Ectodermal cell (in vitro differentiated cells): ENCODE measurements around the gene CD68.
A peak's percentile ranks its signal among the peaks of the same experiment; 100 is the strongest.
"Not testable (repeated sequence)": the region's sequence is repeated elsewhere in the genome, so short reads cannot be mapped to it uniquely, and the experiment has no call there.

Source experiments
- H3K27ac ChIP-seq: 2 replicates; pipeline ENCODE4 v1.7.0; 2013; ENCODE audit warnings: mild to moderate bottlenecking, low read depth, low read length; ENCODE audit not compliant: insufficient read depth, poor library complexity, severe bottlenecking
- H3K27me3 ChIP-seq: 2 replicates; pipeline ENCODE4 v1.7.0; 2013; ENCODE audit warnings: mild to moderate bottlenecking, low read length; ENCODE audit not compliant: insufficient read depth, control insufficient read depth, poor library complexity, severe bottlenecking
- H3K36me3 ChIP-seq: one replicate; pipeline ENCODE4 v1.7.0; 2013; ENCODE audit warnings: low read length; ENCODE audit not compliant: control insufficient read depth, insufficient read depth
- H3K4me1 ChIP-seq: one replicate; pipeline ENCODE4 v1.7.0; 2013; ENCODE audit warnings: low read length; ENCODE audit not compliant: control insufficient read depth, insufficient read depth
- H3K4me3 ChIP-seq: 2 replicates; pipeline ENCODE4 v1.7.0; 2013; ENCODE audit warnings: low read depth, low read length, control low read depth; ENCODE audit not compliant: insufficient read depth
- H3K9me3 ChIP-seq: 2 replicates; pipeline ENCODE4 v1.7.0; 2013; ENCODE audit warnings: mild to moderate bottlenecking, low read length, moderate library complexity; ENCODE audit not compliant: control insufficient read depth
- WGBS, 2 experiments: methylation state at CpG; one replicate each; pipeline ENCODE4 v1.1.7; 2013; ENCODE audit warnings: missing lambda C conversion rate in 2 of 2; 5-methylcytosine and 5-hydroxymethylcytosine counted together

Gene CD68

GRCh38 chr17:7615265-7615747 lies 35.9 kb downstream of the CD68 start:
- WGBS, 2 experiments, result 19 to 21% methylated on average over 27 of the region's 28 CpGs
- Histone ChIP-seq H3K27me3 (no peaks in the 10 kb centered on the region), H3K9me3 (no peaks in the 10 kb centered on the region), H3K4me3 (peak overlapping the region; percentile 27), H3K36me3 (no peaks in the 10 kb centered on the region), H3K4me1 (peaks cover 6% of the 10 kb centered on the region), H3K27ac (peak overlapping the region; percentile 58)

- Histone ChIP-seq H3K27me3 (no peaks in the 10 kb centered on the region), H3K4me1 (peaks cover under 1% of the 10 kb centered on the region), H3K4me3 (no peak overlapping the region), H3K27ac (no peak overlapping the region), H3K9me3 (no peaks in the 10 kb centered on the region), H3K36me3 (no peaks in the 10 kb centered on the region)
- 92% methylated on average over 5 of the region's 5 CpGs for WGBS, 2 experiments
Measured at GRCh38 chr17:7618608-7619007, 39.2 kb downstream of the CD68 start.

GRCh38 chr17:7620835-7621234 lies 41.4 kb downstream of the CD68 start:
- Histone ChIP-seq H3K9me3 (no peaks in the 10 kb centered on the region), H3K4me1 (no peaks in the 10 kb centered on the region), H3K27ac (no peak overlapping the region), H3K4me3 (no peak overlapping the region), H3K36me3 (no peaks in the 10 kb centered on the region), H3K27me3 (no peaks in the 10 kb centered on the region)
- 94% methylated on average over 8 of the region's 8 CpGs for WGBS, 2 experiments

- no peaks in the 10 kb centered on the region for H3K36me3 ChIP-seq
- no peak overlapping the region for H3K4me3 ChIP-seq
- H3K9me3 ChIP-seq, result no peaks in the 10 kb centered on the region
- 89 to 90% methylated on average over 5 of the region's 5 CpGs for WGBS, 2 experiments
- no peaks in the 10 kb centered on the region for H3K27me3 ChIP-seq
- no peak overlapping the region for H3K27ac ChIP-seq
- H3K4me1 ChIP-seq, result peaks cover 7% of the 10 kb centered on the region
Measured at GRCh38 chr17:7623661-7624060, 44.2 kb downstream of the CD68 start.

GRCh38 chr17:7625749-7626148 lies 46.3 kb downstream of the CD68 start:
- H3K4me1 ChIP-seq, H3K36me3 ChIP-seq, H3K9me3 ChIP-seq, H3K4me3 ChIP-seq, H3K27ac ChIP-seq, H3K27me3 ChIP-seq: not testable (repeated sequence)
- WGBS, 2 experiments, result 96% methylated on average over 16 of the region's 16 CpGs

- Histone ChIP-seq H3K4me3 (peak overlapping the region; percentile 90), H3K4me1 (peaks cover 7% of the 10 kb centered on the region), H3K9me3 (no peaks in the 10 kb centered on the region), H3K27ac (no peak overlapping the region), H3K27me3 (no peaks in the 10 kb centered on the region), H3K36me3 (no peaks in the 10 kb centered on the region)
- 91 to 93% methylated on average over 7 of the region's 7 CpGs for WGBS, 2 experiments
Measured at GRCh38 chr17:7626307-7626706, 46.9 kb downstream of the CD68 start.

- 21 to 26% methylated on average over 6 of the region's 6 CpGs for WGBS, 2 experiments
- Histone ChIP-seq H3K4me3 (peak overlapping the region; percentile 90), H3K9me3 (no peaks in the 10 kb centered on the region), H3K36me3 (no peaks in the 10 kb centered on the region), H3K27ac (peak overlapping the region; percentile 94), H3K27me3 (no peaks in the 10 kb centered on the region), H3K4me1 (peaks cover 7% of the 10 kb centered on the region)
Measured at GRCh38 chr17:7626956-7627249, 47.5 kb downstream of the CD68 start.

- Histone ChIP-seq H3K27me3 (no peaks in the 10 kb centered on the region), H3K27ac (peak within 1 kb of the TSS; percentile 94), H3K36me3 (no peaks in the 10 kb centered on the region), H3K9me3 (no peaks in the 10 kb centered on the region), H3K4me1 (peaks cover 7% of the 10 kb centered on the region), H3K4me3 (peak within 1 kb of the TSS; percentile 90)
- WGBS, 2 experiments, result 0 to 1% methylated on average over 54 of the region's 54 CpGs
Measured at GRCh38 chr17:7627250-7628121, 48.0 kb downstream of the CD68 start, which contains the start of gene SAT2. Gene SAT2, minus strand, starts transcription at chr17:7627821. Its CDS starts 186 bp downstream, at chr17:7627635.

GRCh38 chr17:7629939-7630571 lies 50.6 kb downstream of the CD68 start, which contains the start of gene SHBG:
Gene SHBG, plus strand, starts transcription at chr17:7630135. Its CDS starts 38 bp downstream, at chr17:7630173.
- WGBS, 2 experiments, result 86% methylated on average over 13 of the region's 13 CpGs
- no peak within 1 kb of the TSS for H3K27ac ChIP-seq
- H3K27me3 ChIP-seq, result no peaks in the 10 kb centered on the region
- H3K9me3 ChIP-seq, result no peaks in the 10 kb centered on the region
- no peaks in the 10 kb centered on the region for H3K36me3 ChIP-seq
- H3K4me1 ChIP-seq, result peaks cover 7% of the 10 kb centered on the region
- no peak within 1 kb of the TSS for H3K4me3 ChIP-seq
